Urinary bladder (tissue), 4 donors: ENCODE data around the gene MAP3K14. TPM values are rescaled to one million over a fixed set of nuclear protein-coding genes. Genes with fewer than 3 reads are reported as not detected.

Experiments used
- DNase-seq: peaks from one replicate; pipeline ENCODE4 v3.0.0-alpha.2; 2015; ENCODE audit errors: extremely low spot score
- H3K27ac ChIP-seq: one replicate; pipeline ENCODE4 v1.5.1; 2013; ENCODE audit warnings: low read depth, mild to moderate bottlenecking, moderate library complexity
- H3K36me3 ChIP-seq: one replicate; pipeline ENCODE4 v1.6.1; 2013; ENCODE audit warnings: mild to moderate bottlenecking, moderate library complexity; ENCODE audit not compliant: insufficient read depth
- H3K4me1 ChIP-seq: one replicate; pipeline ENCODE4 v1.6.1; 2013; ENCODE audit warnings: mild to moderate bottlenecking, moderate library complexity; ENCODE audit not compliant: insufficient read depth
- H3K4me3 ChIP-seq: one replicate; pipeline ENCODE4 v1.5.1; 2013; ENCODE audit warnings: low read depth, low read length
- WGBS: extraction: QIAGEN DNeasy Blood & Tissue Kit; methylation state at CpG from one replicate; pipeline ENCODE4 v1.1.7; 2013; 5-methylcytosine and 5-hydroxymethylcytosine counted together
- polyA plus RNA-seq: library from polyadenylated mRNA; stranded (reverse); fragments of 200-250 nt; gene quantifications from one replicate; pipeline ENCODE4 v1.2.3, GENCODE V29; 2013
- total RNA-seq: library from RNA; depleted of rRNA; stranded (reverse); fragments of >200 nt; gene quantifications from one replicate; pipeline ENCODE4 v1.2.3, GENCODE V29; 2014
- donor health status: healthy with polysubstance abuse.
- donor health status: healthy.

Gene MAP3K14
- total and polyA plus RNA-seq, 2 donors, result 2.9 to 15.6 TPM

- peak overlapping the region; percentile 10 for H3K4me3 ChIP-seq
- no peak for DNase-seq
- no peaks in the 10 kb centered on the region for H3K36me3 ChIP-seq
- 68% methylated on average over 8 of the region's 8 CpGs for WGBS
- peak overlapping the region; percentile 76 for H3K27ac ChIP-seq
- no peaks in the 10 kb centered on the region for H3K4me1 ChIP-seq
Observed at GRCh38 chr17:45227101-45227925, 89.5 kb downstream of the MAP3K14 start.

GRCh38 chr17:45226576-45226975 lies 90.2 kb downstream of the MAP3K14 start:
- Histone ChIP-seq H3K27ac (peak overlapping the region; percentile 54), H3K36me3 (no peaks in the 10 kb centered on the region), H3K4me1 (no peaks in the 10 kb centered on the region), H3K4me3 (peak overlapping the region; percentile 10)
- no peak for DNase-seq
- WGBS, result 80% methylated on average over 3 of the region's 3 CpGs

GRCh38 chr17:45225964-45226530 lies 90.8 kb downstream of the MAP3K14 start:
- no peak for DNase-seq
- no peaks in the 10 kb centered on the region for H3K4me1 ChIP-seq
- no peaks in the 10 kb centered on the region for H3K36me3 ChIP-seq
- no peak overlapping the region for H3K4me3 ChIP-seq
- no peak overlapping the region for H3K27ac ChIP-seq
- 72% methylated on average over 11 of the region's 11 CpGs for WGBS

- no peak for DNase-seq
- Histone ChIP-seq H3K4me3 (no peak overlapping the region), H3K36me3 (no peaks in the 10 kb centered on the region), H3K27ac (no peak overlapping the region), H3K4me1 (no peaks in the 10 kb centered on the region)
- WGBS, result 83% methylated on average over 7 of the region's 7 CpGs
Observed at GRCh38 chr17:45225051-45225700, 91.6 kb downstream of the MAP3K14 start.

- Histone ChIP-seq H3K4me3 (no peak overlapping the region), H3K36me3 (no peaks in the 10 kb centered on the region), H3K4me1 (no peaks in the 10 kb centered on the region), H3K27ac (no peak overlapping the region)
- no peak for DNase-seq
- 90% methylated on average over 9 of the region's 9 CpGs for WGBS
Observed at GRCh38 chr17:45224671-45225050, 92.2 kb downstream of the MAP3K14 start.

- WGBS, result 86% methylated on average over 12 of the region's 12 CpGs
- no peaks in the 10 kb centered on the region for H3K4me1 ChIP-seq
- DNase-seq, result no peak
- no peak overlapping the region for H3K4me3 ChIP-seq
- H3K36me3 ChIP-seq, result no peaks in the 10 kb centered on the region
- no peak overlapping the region for H3K27ac ChIP-seq
Observed at GRCh38 chr17:45223539-45224528, 93.0 kb downstream of the MAP3K14 start.

GRCh38 chr17:45222996-45223538 lies 93.8 kb downstream of the MAP3K14 start:
- H3K4me1 ChIP-seq, result no peaks in the 10 kb centered on the region
- WGBS, result 72% methylated on average over 8 of the region's 8 CpGs

GRCh38 chr17:45222289-45222995 lies 94.4 kb downstream of the MAP3K14 start:
- Histone ChIP-seq H3K4me3 (peak overlapping the region; percentile 69), H3K4me1 (no peaks in the 10 kb centered on the region), H3K27ac (peak overlapping the region; percentile 45), H3K36me3 (no peaks in the 10 kb centered on the region)
- 23% methylated on average over 33 of the region's 33 CpGs for WGBS
- DNase-seq, result no peak

More at GRCh38 chr17:45222996-45223538, 93.8 kb downstream of the MAP3K14 start:
- H3K27ac ChIP-seq, result no peak overlapping the region
- peak overlapping the region; percentile 69 for H3K4me3 ChIP-seq
- no peak for DNase-seq
- H3K36me3 ChIP-seq, result no peaks in the 10 kb centered on the region

GRCh38 chr17:45222014-45222288 lies 94.9 kb downstream of the MAP3K14 start:
- no peak for DNase-seq
- Histone ChIP-seq H3K4me3 (peak overlapping the region; percentile 69), H3K4me1 (no peaks in the 10 kb centered on the region), H3K36me3 (no peaks in the 10 kb centered on the region), H3K27ac (peak overlapping the region; percentile 45)
- whole genome bisulfite sequencing, result under 1% methylated on average over 38 of the region's 38 CpGs

GRCh38 chr17:45221081-45222013 lies 95.5 kb downstream of the MAP3K14 start, which contains the start of gene FMNL1:
Gene FMNL1 (plus strand): TSS chr17:45221885. CDS start chr17:45222125, 240 bp downstream.
- Histone ChIP-seq H3K27ac (peak within 1 kb of the TSS; percentile 45), H3K36me3 (no peaks in the 10 kb centered on the region), H3K4me1 (no peaks in the 10 kb centered on the region), H3K4me3 (peak within 1 kb of the TSS; percentile 69)
- no peak for DNase-seq
- WGBS, result 3% methylated on average over 97 of the region's 98 CpGs

GRCh38 chr17:45220079-45220478 lies 96.7 kb downstream of the MAP3K14 start:
- DNase-seq, result no peak
- no peaks in the 10 kb centered on the region for H3K36me3 ChIP-seq
- H3K27ac ChIP-seq, result no peak overlapping the region
- H3K4me1 ChIP-seq, result no peaks in the 10 kb centered on the region
- 93% methylated on average over 3 of the region's 3 CpGs for WGBS
- H3K4me3 ChIP-seq, result no peak overlapping the region
